Mucosa of descending colon (tissue), 3 donors: ENCODE data around the gene PRKG1. TPM values are rescaled to one million over a fixed set of nuclear protein-coding genes. Genes with fewer than 3 reads are reported as not detected.

Experiments
- ATAC-seq: fragments of 200-7000 bp; cut with Tn5 transposase; one replicate; pipeline ENCODE4 v1.9.1; 2020; ENCODE audit warnings: mild to moderate bottlenecking, moderate library complexity
- DNase-seq, 3 donors: peaks; one replicate each; pipeline ENCODE4 v3.0.0-alpha.2; 2020
- H3K36me3 ChIP-seq: fragments of 200-600 bp; one replicate; pipeline ENCODE4 v1.8.0; 2021; ENCODE audit warnings: low read depth, mild to moderate bottlenecking
- H3K4me1 ChIP-seq: fragments of 200-600 bp; one replicate; pipeline ENCODE4 v1.8.0; 2021; ENCODE audit warnings: low read depth, mild to moderate bottlenecking
- H3K4me3 ChIP-seq: fragments of 200-600 bp; one replicate; pipeline ENCODE4 v1.8.0; 2021; ENCODE audit warnings: mild to moderate bottlenecking
- H3K9me3 ChIP-seq: fragments of 200-600 bp; one replicate; pipeline ENCODE4 v1.8.0; 2021; ENCODE audit warnings: mild to moderate bottlenecking
- intact Hi-C, 2 donors: fragments of 100-400 bp; cut with DNase I in 1 of 2; cut with micrococcal nuclease in 1 of 2; formaldehyde crosslinking; loops; one replicate each; pipeline versions ENCODE4 v1.11.0 to v1.11.1; 2022; cut with DNase I, micrococcal nuclease
- total RNA-seq, 3 donors: library from RNA; stranded (reverse); fragmentation: NEBNext Ultra II Directional in 2 of 3; extraction: Animal tissue kit (Norgen Biotek cat#: 25700) in 2 of 3; gene quantifications; one replicate each; pipeline versions ENCODE4 v1.2.1 to v1.2.4, GENCODE V29; 2021 to 2023
- TF ChIP-seq, protein P1 (sequence below): fragments of 200-600 bp; IDR thresholded peaks from one replicate; pipeline ENCODE4 v1.8.0; 2022; ENCODE audit warnings: antibody characterized with exemption, mild to moderate bottlenecking
- donor health status: DM: no; HTN: no; CAD: no; lungs with moderate emphysema.
- donor health status: DM: no; HTN: no; CAD: no.
- donor health status: DM: no; HTN: yes; CAD: no.

PRKG1 gene
- total RNA-seq, 3 donors from 2014 or later, result 17.1 to 55.6 (median 21.1) TPM

DNA sequence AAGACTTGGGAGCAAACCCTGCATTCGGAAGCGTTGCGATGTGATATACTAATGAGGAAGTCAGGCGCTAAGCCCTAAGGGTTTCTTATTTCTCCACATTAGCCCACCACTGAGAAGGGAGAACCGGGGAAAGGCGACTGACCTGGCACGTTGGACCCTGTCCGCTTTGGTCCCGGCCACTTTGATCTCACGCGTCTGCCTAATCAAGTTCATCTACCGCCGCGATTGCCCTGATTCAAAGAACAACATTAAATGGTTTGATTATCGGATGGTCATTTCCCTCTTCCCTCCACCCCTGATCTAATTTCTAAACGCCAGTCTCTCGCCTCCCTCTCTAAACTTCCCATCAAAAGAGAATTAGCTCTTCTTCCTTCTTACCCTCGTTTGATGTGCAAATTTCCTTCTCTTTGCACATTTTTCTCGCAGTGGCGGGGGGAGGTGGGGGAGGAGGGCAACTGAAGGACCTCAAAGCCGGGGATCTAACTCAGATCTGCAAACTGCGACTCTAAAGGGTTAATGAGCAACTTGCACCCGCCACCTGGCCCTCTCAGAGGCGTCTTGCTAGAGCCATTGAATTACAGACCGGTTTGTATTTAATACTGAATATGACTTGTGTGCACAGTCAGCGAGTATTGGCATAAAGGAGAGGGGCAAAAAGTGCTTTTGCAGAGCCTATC, 1239.1 kb downstream of the PRKG1 start:
- no peak overlapping the region for H3K4me3 ChIP-seq
- TF ChIP-seq, protein P1, sequence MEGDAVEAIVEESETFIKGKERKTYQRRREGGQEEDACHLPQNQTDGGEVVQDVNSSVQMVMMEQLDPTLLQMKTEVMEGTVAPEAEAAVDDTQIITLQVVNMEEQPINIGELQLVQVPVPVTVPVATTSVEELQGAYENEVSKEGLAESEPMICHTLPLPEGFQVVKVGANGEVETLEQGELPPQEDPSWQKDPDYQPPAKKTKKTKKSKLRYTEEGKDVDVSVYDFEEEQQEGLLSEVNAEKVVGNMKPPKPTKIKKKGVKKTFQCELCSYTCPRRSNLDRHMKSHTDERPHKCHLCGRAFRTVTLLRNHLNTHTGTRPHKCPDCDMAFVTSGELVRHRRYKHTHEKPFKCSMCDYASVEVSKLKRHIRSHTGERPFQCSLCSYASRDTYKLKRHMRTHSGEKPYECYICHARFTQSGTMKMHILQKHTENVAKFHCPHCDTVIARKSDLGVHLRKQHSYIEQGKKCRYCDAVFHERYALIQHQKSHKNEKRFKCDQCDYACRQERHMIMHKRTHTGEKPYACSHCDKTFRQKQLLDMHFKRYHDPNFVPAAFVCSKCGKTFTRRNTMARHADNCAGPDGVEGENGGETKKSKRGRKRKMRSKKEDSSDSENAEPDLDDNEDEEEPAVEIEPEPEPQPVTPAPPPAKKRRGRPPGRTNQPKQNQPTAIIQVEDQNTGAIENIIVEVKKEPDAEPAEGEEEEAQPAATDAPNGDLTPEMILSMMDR, result no peak
- intact Hi-C loops, result loop anchor here in 1 of 2 donors (10.0 kb wide), 1 partner anchor 171 kb away; no protein-coding TSS in a partner anchor
- no peaks in the 10 kb centered on the region for H3K9me3 ChIP-seq
- H3K4me1 ChIP-seq, result peaks cover 7% of the 10 kb centered on the region
- peak in 1 of 3 donors; percentile 12 for DNase-seq
- ATAC-seq, result no peak
- no peaks in the 10 kb centered on the region for H3K36me3 ChIP-seq

DNA sequence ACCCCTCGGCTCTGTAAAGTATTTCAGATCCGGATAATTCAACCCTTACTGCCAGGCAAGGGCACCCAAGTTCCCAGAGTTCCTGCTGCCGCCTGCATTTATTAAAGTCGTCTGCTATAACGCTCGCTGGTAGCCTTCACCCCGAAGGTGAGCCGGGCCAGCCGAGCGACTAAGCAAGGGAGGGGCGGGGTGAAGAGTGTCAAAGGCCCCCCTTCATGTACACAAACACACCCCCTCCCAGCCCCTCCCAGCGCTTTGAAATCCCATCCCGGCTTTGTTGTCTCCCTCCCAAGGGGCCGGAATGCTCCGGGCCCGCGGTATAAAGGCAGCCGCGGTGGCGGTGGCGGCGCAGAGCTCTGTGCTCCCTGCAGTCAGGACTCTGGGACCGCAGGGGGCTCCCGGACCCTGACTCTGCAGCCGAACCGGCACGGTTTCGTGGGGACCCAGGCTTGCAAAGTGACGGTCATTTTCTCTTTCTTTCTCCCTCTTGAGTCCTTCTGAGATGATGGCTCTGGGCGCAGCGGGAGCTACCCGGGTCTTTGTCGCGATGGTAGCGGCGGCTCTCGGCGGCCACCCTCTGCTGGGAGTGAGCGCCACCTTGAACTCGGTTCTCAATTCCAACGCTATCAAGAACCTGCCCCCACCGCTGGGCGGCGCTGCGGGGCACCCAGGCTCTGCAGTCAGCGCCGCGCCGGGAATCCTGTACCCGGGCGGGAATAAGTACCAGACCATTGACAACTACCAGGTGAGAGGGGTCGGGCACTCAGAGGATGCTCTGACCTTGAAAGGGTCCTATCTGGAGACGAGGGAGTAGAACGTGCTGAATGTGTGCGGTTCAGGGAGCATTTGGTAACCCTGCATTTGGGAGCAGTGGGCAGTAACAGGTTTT, 1239.9 kb downstream of the PRKG1 start, which contains the start of gene DKK1:
Gene DKK1 (plus strand): TSS at position 349 of the 889 bp plus-strand sequence. CDS start 154 bp downstream, at position 503.
- intact Hi-C loops, result loop anchor here in 1 of 2 donors (10.0 kb wide), 1 partner anchor 171 kb away; no protein-coding TSS in a partner anchor
- ATAC-seq (peak; percentile 94), DNase-seq (peak; percentile 67 to 82 (median 80))
- TF ChIP-seq, protein P1, result peak; percentile 83
- Histone ChIP-seq H3K4me3 (no peak within 1 kb of the TSS), H3K4me1 (peaks cover 7% of the 10 kb centered on the region), H3K9me3 (no peaks in the 10 kb centered on the region), H3K36me3 (no peaks in the 10 kb centered on the region)

DNA sequence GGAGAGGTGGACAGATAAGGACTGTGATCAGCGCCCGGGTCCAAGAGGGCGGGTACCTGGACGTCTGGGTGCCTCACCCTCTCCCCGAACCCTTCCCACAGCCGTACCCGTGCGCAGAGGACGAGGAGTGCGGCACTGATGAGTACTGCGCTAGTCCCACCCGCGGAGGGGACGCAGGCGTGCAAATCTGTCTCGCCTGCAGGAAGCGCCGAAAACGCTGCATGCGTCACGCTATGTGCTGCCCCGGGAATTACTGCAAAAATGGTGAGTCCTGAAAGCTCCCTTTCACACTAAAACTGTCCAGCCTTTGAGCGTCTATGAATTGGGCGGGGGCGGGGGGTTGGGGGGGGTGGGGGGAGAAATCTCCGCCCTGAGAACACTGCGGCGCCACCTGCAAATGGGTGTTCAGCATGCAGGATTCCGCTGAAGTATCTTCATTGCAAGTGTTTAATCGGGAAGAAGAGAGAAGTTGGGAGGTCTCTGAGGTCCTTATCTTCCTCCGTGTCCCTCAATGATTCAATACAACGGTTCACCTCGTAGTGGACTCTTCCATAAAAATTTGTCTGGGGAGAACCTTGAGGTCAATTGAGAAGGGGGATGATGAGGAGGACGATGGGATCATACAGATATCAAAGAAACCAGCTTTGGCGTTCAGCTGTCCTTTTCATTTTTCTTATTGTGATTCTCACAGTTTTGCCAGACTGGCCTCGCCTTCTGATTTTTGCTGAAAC, 1240.7 kb downstream of the PRKG1 start:
- Histone ChIP-seq H3K4me1 (peaks cover 7% of the 10 kb centered on the region), H3K9me3 (no peaks in the 10 kb centered on the region), H3K4me3 (no peak overlapping the region), H3K36me3 (no peaks in the 10 kb centered on the region)
- ATAC-seq, result peak; percentile 10
- intact Hi-C loops, result loop anchor here in 1 of 2 donors (10.0 kb wide), 1 partner anchor 170 kb away; no protein-coding TSS in a partner anchor
- TF ChIP-seq, protein P1, result no peak
- DNase-seq, result peak in 2 of 3 donors; percentile 31 to 43

DNA sequence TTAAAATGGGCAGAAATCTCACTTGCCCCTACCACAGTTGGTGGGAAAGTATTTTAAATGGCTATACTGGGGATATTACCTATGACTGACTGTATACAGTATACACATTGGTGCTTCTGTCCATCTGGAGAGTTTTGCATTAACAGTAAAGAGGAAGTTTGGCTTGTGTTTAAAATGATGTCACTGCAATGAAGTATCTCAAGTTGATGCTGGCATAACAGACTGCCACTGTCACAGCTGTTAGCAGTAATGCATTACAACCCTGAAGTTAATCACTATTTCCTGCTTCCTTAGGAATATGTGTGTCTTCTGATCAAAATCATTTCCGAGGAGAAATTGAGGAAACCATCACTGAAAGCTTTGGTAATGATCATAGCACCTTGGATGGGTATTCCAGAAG, 1241.7 kb downstream of the PRKG1 start:
- no peak for DNase-seq
- H3K4me3 ChIP-seq, result no peak overlapping the region
- no peaks in the 10 kb centered on the region for H3K36me3 ChIP-seq
- no peaks in the 10 kb centered on the region for H3K9me3 ChIP-seq
- TF ChIP-seq, protein P1, result no peak
- ATAC-seq, result no peak
- peaks cover 7% of the 10 kb centered on the region for H3K4me1 ChIP-seq
- intact Hi-C loops, result loop anchor here in 1 of 2 donors (10.0 kb wide), 1 partner anchor 169 kb away; no protein-coding TSS in a partner anchor

DNA sequence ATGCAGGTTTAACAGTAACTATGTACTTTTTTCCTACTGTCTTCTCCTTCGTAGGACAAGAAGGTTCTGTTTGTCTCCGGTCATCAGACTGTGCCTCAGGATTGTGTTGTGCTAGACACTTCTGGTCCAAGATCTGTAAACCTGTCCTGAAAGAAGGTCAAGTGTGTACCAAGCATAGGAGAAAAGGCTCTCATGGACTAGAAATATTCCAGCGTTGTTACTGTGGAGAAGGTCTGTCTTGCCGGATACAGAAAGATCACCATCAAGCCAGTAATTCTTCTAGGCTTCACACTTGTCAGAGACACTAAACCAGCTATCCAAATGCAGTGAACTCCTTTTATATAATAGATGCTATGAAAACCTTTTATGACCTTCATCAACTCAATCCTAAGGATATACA, 1242.2 kb downstream of the PRKG1 start:
- no peak for DNase-seq
- no peak for ATAC-seq
- TF ChIP-seq, protein P1, result no peak
- H3K36me3 ChIP-seq, result no peaks in the 10 kb centered on the region
- intact Hi-C loops, result loop anchor here in 1 of 2 donors (10.0 kb wide), 1 partner anchor 168 kb away; no protein-coding TSS in a partner anchor
- no peaks in the 10 kb centered on the region for H3K9me3 ChIP-seq
- peaks cover 7% of the 10 kb centered on the region for H3K4me1 ChIP-seq
- H3K4me3 ChIP-seq, result no peak overlapping the region
